ENCODE results near the gene KYAT1.
"Not testable (repeated sequence)": the region's sequence is repeated elsewhere in the genome, so short reads cannot be mapped to it uniquely, and the experiment has no call there.

DNA sequence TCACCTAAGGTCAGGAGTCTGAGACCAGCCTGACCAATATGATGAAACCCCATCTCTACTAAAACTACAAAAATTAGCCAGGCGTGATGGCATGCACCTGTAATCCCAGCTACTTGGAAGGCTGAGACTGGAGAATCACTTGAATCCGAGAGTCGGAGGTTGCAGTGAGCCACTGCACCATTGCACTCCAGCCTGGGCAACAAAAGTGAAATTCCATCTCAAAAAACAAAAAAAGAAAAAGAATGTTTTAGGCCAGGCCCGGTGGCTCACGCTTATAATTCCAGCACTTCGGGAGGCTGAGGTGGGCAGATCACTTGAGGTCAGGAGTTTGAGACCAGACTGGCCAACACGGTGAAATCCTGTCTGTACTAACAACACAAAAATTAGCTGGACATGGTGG lies 23.3 kb downstream of the KYAT1 start:
- TF ChIP-seq CTCF (IDR thresholded peaks at IDR 0.05; ENCODE audit: control extremely low read depth in 1 of 3, insufficient read depth in 1 of 3, low read depth in 1 of 3, low read length in 3 of 3); ATF3 (IDR thresholded peaks at IDR 0.05; ENCODE audit: insufficient read depth, low read depth, low read length); SP1 (IDR thresholded peaks at IDR 0.05; ENCODE audit: low read depth, low read length); POLR2AphosphoS5 (IDR thresholded peaks at IDR 0.05; ENCODE audit: low read depth, low read length); HDAC6 (IDR thresholded peaks at IDR 0.05; ENCODE audit: low read depth, low read length); CHD2 (IDR thresholded peaks at IDR 0.05; ENCODE audit: low read length); POLR2A (IDR thresholded peaks at IDR 0.05; ENCODE audit: control extremely low read depth in 1 of 2, low read depth in 2 of 2, low read length in 2 of 2); BCL11A (IDR thresholded peaks at IDR 0.05; ENCODE audit: low read depth in 2 of 2, low read length in 2 of 2); MAFK (IDR thresholded peaks at IDR 0.05; ENCODE audit: low read depth, low read length); TAF1 (IDR thresholded peaks at IDR 0.05; ENCODE audit: low read depth, low read length); RNF2 (IDR thresholded peaks at IDR 0.05; ENCODE audit: borderline replicate concordance, low read depth, low read length, missing control alignments, poor library complexity, severe bottlenecking); CREB1 (IDR thresholded peaks at IDR 0.05): not testable (repeated sequence)
- TF ChIP-seq, protein P1, sequence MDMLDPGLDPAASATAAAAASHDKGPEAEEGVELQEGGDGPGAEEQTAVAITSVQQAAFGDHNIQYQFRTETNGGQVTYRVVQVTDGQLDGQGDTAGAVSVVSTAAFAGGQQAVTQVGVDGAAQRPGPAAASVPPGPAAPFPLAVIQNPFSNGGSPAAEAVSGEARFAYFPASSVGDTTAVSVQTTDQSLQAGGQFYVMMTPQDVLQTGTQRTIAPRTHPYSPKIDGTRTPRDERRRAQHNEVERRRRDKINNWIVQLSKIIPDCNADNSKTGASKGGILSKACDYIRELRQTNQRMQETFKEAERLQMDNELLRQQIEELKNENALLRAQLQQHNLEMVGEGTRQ (IDR thresholded peaks at IDR 0.05; ENCODE audit: low read length) = not testable (repeated sequence)
- TF ChIP-seq, protein P2, sequence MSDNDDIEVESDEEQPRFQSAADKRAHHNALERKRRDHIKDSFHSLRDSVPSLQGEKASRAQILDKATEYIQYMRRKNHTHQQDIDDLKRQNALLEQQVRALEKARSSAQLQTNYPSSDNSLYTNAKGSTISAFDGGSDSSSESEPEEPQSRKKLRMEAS (IDR thresholded peaks at IDR 0.05) = not testable (repeated sequence)

Data from H1 (cell line).